ENCODE data around the gene SP1.

DNA sequence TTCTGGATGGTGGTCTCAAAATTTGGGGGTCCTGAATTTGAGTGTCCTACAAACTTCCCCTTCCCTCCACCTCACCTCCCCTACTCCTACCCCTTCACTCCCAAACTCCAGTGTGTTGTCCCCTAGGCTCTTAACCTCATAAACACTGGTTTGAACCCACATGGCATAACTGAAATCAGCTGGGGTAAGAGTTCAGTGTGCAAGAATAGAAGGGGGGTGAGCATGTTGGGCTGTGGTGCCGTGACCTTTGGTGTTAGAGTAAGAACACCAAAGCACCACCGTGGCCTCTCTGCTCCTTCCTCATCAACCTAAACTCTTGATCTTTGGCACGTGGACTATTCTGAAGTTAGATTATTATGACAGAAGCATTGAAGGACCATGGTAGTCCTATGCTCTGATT lies 83.0 kb downstream of the SP1 start:
- TF ChIP-seq, protein P1, sequence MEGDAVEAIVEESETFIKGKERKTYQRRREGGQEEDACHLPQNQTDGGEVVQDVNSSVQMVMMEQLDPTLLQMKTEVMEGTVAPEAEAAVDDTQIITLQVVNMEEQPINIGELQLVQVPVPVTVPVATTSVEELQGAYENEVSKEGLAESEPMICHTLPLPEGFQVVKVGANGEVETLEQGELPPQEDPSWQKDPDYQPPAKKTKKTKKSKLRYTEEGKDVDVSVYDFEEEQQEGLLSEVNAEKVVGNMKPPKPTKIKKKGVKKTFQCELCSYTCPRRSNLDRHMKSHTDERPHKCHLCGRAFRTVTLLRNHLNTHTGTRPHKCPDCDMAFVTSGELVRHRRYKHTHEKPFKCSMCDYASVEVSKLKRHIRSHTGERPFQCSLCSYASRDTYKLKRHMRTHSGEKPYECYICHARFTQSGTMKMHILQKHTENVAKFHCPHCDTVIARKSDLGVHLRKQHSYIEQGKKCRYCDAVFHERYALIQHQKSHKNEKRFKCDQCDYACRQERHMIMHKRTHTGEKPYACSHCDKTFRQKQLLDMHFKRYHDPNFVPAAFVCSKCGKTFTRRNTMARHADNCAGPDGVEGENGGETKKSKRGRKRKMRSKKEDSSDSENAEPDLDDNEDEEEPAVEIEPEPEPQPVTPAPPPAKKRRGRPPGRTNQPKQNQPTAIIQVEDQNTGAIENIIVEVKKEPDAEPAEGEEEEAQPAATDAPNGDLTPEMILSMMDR (IDR thresholded peaks at IDR 0.05 in 2 of 3, conservative IDR thresholded peaks at IDR 0.05 in 1 of 3; ENCODE audit: borderline replicate concordance in 1 of 3, insufficient read depth in 1 of 3, low read depth in 2 of 3, low read length in 2 of 3), result no peak
- TF ChIP-seq ZNF274 (IDR thresholded peaks at IDR 0.05; ENCODE audit: low read depth, low read length), result no peak
- TF ChIP-seq RAD21 (IDR thresholded peaks at IDR 0.05; ENCODE audit: low read depth), result no peak
- no peak for TF ChIP-seq JUND (IDR thresholded peaks at IDR 0.05)
- TF ChIP-seq POLR2A (IDR thresholded peaks at IDR 0.05; ENCODE audit: borderline replicate concordance, extremely low read depth, insufficient read depth, insufficient read length), result no peak
- TF ChIP-seq, protein P2, sequence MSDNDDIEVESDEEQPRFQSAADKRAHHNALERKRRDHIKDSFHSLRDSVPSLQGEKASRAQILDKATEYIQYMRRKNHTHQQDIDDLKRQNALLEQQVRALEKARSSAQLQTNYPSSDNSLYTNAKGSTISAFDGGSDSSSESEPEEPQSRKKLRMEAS (IDR thresholded peaks at IDR 0.05), result no peak
- TF ChIP-seq EZH2phosphoT487 (IDR thresholded peaks at IDR 0.05; ENCODE audit: borderline replicate concordance), result no peak
- no peak for TF ChIP-seq POLR2AphosphoS5 (IDR thresholded peaks at IDR 0.05; ENCODE audit: low read depth, low read length)
- no peak for TF ChIP-seq ZFX (IDR thresholded peaks at IDR 0.05)
